CMK (cell line): ENCODE data around the gene MICA.
"Not testable (repeated sequence)": the region's sequence is repeated elsewhere in the genome, so short reads cannot be mapped to it uniquely, and the experiment has no call there.

ENCODE experiments used
- DNase-seq: peaks from one replicate; pipeline ENCODE4 v3.0.0-alpha.2; 2010; ENCODE audit warnings: low read depth

MICA gene

GRCh38 chr6:31383149-31383548 is 20.2 kb upstream of the MICA start:
- no peak for DNase-seq

- DNase-seq, result no peak
Observed at GRCh38 chr6:31385041-31385440, 18.4 kb upstream of the MICA start.

GRCh38 chr6:31386099-31386498 is 17.3 kb upstream of the MICA start:
- DNase-seq, result no peak

- no peak for DNase-seq
Observed at GRCh38 chr6:31386977-31387376, 16.4 kb upstream of the MICA start.

- DNase-seq, result not testable (repeated sequence)
Observed at GRCh38 chr6:31388916-31389801, 14.2 kb upstream of the MICA start.

- not testable (repeated sequence) for DNase-seq
Observed at GRCh38 chr6:31389802-31390132, 13.6 kb upstream of the MICA start.

- DNase-seq, result no peak
Observed at GRCh38 chr6:31393932-31394331, 9.5 kb upstream of the MICA start.

GRCh38 chr6:31394381-31394780 is 9.0 kb upstream of the MICA start:
- DNase-seq, result no peak

- no peak for DNase-seq
Observed at GRCh38 chr6:31395832-31396231, 7.6 kb upstream of the MICA start.

GRCh38 chr6:31396422-31397152 is 6.8 kb upstream of the MICA start:
- peak; percentile 66 for DNase-seq

GRCh38 chr6:31397153-31397499 is 6.3 kb upstream of the MICA start:
- not testable (repeated sequence) for DNase-seq

- DNase-seq, result no peak
Observed at GRCh38 chr6:31397901-31398525, 5.4 kb upstream of the MICA start.

- DNase-seq, result peak; percentile 64
Observed at GRCh38 chr6:31399589-31400466, 3.6 kb upstream of the MICA start.

- DNase-seq, result peak; percentile 41
Observed at GRCh38 chr6:31400467-31401289, 2.7 kb upstream of the MICA start.

- no peak for DNase-seq
Observed at GRCh38 chr6:31401403-31401802, 2.0 kb upstream of the MICA start.

- DNase-seq, result no peak
Observed at GRCh38 chr6:31402324-31403282, 792 bp upstream of the MICA start.

GRCh38 chr6:31404061-31404364 is 618 bp downstream of the MICA start:
- not testable (repeated sequence) for DNase-seq

- no peak for DNase-seq
Observed at GRCh38 chr6:31405996-31406395, 2.6 kb downstream of the MICA start.

- DNase-seq, result no peak
Observed at GRCh38 chr6:31407699-31408098, 4.3 kb downstream of the MICA start.

- DNase-seq, result no peak
Observed at GRCh38 chr6:31412506-31412905, 9.1 kb downstream of the MICA start.
